GM12892 (cell line): Measurements from ENCODE around the gene HNRNPK.

ENCODE experiments used
- POLR2AphosphoS5 ChIP-seq: IDR thresholded peaks from 2 replicates; pipeline ENCODE4 v1.6.1; 2011; ENCODE audit warnings: low read depth, low read length, control low read depth
- TAF1 ChIP-seq: IDR thresholded peaks from 2 replicates; pipeline ENCODE4 v1.6.1; 2011; ENCODE audit warnings: low read depth, mild to moderate bottlenecking, control low read depth, low read length, borderline replicate concordance

DNA sequence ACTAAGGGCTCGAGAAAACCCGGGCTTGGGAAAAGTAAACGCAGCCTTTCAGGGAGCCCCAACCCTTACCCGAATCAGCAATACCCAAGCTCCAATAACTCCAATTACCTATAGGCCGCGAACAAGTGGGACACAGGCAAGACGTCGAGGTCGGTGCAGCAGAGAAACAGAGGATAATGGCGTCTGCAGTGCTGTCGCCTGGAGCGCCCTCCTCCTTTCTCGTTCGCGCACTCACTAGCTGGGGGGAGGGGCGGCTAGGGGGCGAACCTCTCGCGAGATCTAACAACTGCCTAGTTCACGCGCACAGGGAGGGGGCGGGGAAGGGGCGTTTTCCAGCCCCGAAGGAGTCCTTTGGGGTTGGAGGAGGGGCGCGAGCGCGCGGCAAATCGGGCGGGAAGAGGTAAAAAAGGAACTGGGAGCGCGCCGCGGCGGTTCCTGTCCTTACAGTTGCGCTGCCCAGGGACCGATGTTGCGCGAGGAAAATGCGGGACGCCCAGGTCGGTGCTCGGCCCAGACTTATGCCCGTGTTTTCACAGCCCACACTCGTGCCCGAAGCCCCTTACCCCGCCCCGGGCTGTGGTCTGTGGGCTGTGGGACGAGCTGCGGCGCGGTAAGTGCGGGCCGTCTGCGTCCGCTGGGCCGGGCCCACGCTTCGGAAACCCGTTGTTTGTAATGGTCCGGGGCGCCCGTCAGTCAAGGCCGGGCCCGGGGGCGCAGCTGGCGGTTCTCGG lies 545 bp upstream of the HNRNPK start, which contains the start of gene RMI1:
- TF ChIP-seq TAF1, result peak; percentile 92
- TF ChIP-seq POLR2AphosphoS5, result peak; percentile 98
